Posterior cingulate gyrus (tissue), 11 donors: ENCODE results near the gene ACP6.
"Not testable (repeated sequence)": the region's sequence is repeated elsewhere in the genome, so short reads cannot be mapped to it uniquely, and the experiment has no call there.

Experiments used
- DNase-seq, 10 donors: peaks; one replicate each; pipeline versions ENCODE4 v3.0.0 to v3.0.0-alpha.2; 2020 to 2021; ENCODE audit warnings: mixed read lengths in 3 of 10
- intact Hi-C: fragments of 100-400 bp; cut with DNase I; formaldehyde crosslinking; loops from one replicate; pipeline ENCODE4 v1.15.1; 2023

The ACP6 gene

DNA sequence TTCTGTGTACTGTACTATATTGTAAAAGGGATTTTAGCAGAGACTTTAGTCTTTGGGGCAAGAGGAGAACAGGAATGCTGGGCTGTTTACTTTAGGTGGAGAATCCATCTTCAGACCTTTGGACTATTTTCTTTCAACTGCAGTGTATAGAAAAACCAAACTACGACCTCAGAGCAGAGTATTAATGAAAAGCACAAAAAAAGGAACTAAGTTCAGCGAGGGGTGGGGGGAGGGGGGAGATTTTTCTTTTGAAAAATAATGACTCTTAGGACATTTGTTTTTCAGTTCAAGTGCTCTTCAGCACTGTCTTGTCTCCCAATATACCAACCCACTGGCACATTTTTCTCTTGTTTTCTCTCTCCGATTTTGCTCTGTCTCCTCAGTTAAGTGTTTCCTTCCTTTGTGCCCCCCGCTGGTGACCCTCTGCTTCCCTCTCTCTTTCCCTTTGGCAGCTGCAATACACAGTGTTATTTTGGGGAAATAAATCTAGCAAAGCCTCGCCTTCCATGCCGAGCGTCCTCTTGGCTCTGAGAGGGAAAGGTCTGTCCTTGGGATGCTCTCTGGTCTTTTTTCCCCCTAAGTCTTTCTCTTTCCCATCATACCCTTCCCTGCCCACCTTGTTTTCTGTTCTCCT, 44.8 kb downstream of the ACP6 start:
- intact Hi-C loops, result loop anchor here (5.0 kb wide), 1 partner anchor 128 kb away; no protein-coding TSS in a partner anchor
- no peak for DNase-seq

DNA sequence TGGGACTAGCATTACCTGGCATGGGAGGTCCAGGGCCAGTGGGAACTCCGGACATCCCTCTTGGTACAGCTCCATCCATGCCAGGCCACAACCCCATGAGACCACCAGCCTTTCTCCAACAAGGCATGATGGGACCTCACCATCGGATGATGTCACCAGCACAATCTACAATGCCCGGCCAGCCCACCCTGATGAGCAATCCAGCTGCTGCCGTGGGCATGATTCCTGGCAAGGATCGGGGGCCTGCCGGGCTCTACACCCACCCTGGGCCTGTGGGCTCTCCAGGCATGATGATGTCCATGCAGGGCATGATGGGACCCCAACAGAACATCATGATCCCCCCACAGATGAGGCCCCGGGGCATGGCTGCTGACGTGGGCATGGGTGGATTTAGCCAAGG, 45.8 kb downstream of the ACP6 start:
- intact Hi-C loops, result no loop called here
- no peak for DNase-seq

DNA sequence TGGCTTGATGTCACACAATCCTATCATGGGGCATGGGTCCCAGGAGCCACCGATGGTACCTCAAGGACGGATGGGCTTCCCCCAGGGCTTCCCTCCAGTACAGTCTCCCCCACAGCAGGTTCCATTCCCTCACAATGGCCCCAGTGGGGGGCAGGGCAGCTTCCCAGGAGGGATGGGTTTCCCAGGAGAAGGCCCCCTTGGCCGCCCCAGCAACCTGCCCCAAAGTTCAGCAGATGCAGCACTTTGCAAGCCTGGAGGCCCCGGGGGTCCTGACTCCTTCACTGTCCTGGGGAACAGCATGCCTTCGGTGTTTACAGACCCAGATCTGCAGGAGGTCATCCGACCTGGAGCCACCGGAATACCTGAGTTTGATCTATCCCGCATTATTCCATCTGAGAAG, 46.3 kb downstream of the ACP6 start:
- intact Hi-C loops, result no loop called here

DNA sequence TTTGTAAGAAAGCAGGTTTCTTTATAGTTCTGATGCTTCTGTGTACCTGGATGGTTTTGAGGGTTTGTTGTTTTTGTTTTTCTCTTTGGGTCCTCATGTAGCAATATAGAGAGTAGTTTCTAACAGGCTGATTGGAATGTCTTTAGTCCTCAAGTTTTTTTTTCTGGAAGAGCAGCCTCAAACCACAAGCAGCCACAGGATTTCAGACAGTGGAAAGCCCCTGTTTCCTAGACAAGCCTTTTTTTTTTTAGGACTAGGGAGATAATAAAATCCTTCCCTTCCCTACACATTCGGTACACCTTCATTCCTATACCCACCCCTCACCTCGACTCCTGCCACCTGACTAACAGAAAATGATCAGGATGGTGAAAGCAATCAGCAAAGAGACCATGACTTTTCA, 47.6 kb downstream of the ACP6 start:
- DNase-seq, result no peak
- intact Hi-C loops, result no loop called here

More for the DNA sequence above, 46.3 kb downstream of the ACP6 start:
- DNase-seq, result no peak

DNA sequence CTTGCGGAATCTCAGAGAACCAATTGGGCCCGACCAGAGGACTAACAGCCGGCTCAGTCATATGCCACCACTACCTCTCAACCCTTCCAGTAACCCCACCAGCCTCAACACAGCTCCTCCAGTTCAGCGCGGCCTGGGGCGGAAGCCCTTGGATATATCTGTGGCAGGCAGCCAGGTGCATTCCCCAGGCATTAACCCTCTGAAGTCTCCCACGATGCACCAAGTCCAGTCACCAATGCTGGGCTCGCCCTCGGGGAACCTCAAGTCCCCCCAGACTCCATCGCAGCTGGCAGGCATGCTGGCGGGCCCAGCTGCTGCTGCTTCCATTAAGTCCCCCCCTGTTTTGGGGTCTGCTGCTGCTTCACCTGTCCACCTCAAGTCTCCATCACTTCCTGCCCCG, 49.8 kb downstream of the ACP6 start:
- intact Hi-C loops, result no loop called here
- no peak for DNase-seq

DNA sequence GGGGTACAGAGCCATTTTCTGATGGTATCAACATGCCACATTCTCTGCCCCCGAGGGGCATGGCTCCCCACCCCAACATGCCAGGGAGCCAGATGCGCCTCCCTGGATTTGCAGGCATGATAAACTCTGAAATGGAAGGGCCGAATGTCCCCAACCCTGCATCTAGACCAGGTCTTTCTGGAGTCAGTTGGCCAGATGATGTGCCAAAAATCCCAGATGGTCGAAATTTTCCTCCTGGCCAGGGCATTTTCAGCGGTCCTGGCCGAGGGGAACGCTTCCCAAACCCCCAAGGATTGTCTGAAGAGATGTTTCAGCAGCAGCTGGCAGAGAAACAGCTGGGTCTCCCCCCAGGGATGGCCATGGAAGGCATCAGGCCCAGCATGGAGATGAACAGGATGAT, 50.6 kb downstream of the ACP6 start:
- intact Hi-C loops, result no loop called here
- no peak for DNase-seq

DNA sequence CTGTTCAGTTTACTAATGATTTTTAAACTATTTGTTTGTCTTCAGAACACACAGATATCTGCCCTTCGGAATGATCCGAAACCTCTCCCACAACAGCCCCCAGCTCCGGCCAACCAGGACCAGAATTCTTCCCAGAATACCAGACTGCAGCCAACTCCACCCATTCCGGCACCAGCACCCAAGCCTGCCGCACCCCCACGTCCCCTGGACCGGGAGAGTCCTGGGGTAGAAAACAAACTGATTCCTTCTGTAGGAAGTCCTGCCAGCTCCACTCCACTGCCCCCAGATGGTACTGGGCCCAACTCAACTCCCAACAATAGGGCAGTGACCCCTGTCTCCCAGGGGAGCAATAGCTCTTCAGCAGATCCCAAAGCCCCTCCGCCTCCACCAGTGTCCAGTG, 51.6 kb downstream of the ACP6 start:
- intact Hi-C loops, result no loop called here

DNA sequence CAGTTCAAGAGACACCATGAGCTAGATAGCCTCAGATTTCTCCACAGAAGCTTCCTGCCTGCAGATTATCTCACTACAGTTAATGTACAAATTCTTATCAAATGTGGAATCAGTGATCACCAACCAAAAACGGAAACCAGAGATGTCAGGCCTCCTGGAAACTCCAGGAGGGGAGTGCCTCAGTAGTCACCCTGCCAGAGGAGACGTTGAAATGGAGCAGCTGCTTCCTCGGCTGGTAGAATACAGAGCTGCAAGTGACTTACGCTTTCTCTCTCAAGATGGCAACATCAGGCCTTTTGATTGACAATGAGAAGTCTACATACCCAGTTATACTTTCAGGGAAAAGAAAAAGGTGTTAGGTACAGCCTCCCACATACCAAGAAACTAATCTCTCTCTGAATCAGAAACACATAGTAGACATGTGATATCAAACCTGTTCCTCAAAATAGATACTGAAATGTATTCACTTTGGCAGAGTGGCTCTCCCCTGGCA, 52.2 kb downstream of the ACP6 start:
- intact Hi-C loops, result no loop called here
- DNase-seq, result no peak

More for the DNA sequence above, 51.6 kb downstream of the ACP6 start:
- no peak for DNase-seq

DNA sequence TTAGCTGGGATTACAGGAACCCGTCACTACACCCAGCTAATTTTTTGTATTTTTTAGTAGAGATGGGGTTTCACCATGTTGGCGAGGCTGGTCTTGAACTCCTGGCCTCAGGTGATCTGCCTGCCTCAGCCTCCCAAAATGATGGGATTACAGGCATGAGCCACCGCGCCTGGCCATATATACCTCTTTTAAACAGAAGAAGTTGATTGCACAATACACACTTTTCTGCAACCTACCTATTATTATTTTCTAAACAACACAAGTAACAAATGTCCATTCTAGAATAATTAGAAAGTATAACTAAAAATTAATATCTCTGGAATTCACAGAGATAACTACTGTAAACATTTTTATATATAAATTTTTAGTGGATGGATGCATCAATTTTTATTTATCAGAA, 55.4 kb downstream of the ACP6 start:
- intact Hi-C loops, DNase-seq: not testable (repeated sequence)

DNA sequence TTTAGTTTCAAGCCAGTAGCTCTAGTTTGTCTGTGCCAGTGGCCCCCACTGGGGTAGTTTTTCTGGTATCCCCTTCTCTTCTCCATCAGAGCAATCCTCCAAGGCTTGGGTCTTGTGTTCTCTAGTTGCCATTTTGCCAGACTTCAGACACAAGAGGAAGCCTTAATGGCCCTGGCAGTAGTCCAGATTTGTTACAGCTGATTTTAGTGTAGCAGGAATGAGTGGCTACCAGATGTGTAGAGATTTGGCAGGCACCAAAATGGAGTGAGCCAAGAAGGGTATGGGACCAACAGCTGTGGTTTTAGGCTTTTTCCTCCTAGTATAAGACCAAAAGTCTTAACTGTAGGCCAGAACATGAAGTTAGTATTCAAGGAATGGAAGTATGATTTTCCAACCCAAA, 56.8 kb downstream of the ACP6 start:
- intact Hi-C loops, result no loop called here
- no peak for DNase-seq

DNA sequence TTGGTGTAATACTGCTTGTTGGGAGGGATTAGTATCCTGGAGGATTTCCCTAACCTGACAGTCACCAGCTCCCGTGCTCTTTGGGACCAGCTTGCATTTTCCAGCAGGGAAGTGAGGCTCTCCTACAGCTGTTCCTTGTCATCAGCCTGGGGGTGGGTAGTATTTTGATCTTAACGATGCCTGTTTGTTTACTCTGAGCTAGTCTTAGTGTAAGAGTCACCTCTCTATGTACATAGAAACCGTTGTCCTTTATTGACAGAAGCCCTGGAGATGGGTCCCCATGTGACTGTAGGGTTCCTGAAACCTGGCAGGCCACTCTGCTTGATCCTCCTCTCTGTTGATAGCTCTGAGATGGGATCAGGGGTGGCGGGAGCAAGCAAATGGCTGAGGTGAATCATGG, 58.0 kb downstream of the ACP6 start:
- intact Hi-C loops, result no loop called here
- DNase-seq, result no peak

DNA sequence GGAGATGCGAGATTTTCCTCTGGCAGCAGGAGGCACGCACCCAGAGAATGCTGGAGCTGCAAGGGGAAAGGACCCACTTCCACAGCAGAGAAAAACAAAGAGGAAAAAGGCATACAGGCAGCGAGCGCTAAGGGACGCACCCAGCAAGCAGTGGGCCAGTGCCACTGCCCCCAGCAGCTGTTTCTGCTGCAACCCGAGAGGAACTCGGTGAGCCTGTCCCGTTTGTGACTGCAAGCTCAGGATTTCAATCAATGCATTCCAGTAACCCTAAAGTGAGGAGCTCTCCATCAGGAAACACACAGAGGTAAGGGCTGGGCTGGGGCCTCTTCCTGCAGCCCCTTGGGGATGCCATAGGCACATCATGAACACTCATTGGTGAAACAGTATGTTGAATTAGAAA, 58.7 kb downstream of the ACP6 start:
- DNase-seq, result no peak
- intact Hi-C loops, result no loop called here

DNA sequence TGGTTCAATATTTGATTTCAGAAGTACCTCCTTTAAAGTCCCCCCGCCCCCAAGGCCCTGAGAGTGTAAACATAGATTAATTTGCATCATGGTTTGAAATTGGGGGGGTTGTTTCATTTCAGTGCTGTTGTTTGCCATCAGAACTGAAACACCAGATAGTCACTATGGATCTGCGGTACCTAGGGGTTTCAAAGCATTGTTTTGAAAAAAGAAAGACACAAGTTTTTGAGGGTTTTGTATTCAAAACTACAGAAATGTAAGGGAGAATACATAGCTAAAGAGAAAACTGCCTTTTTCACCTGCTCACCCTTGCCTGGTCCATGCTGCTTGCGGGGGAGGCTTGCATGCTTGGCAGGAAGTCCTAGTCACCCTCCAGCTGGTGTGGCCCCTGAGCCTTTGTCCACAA, 59.3 kb downstream of the ACP6 start:
- intact Hi-C loops, result no loop called here

DNA sequence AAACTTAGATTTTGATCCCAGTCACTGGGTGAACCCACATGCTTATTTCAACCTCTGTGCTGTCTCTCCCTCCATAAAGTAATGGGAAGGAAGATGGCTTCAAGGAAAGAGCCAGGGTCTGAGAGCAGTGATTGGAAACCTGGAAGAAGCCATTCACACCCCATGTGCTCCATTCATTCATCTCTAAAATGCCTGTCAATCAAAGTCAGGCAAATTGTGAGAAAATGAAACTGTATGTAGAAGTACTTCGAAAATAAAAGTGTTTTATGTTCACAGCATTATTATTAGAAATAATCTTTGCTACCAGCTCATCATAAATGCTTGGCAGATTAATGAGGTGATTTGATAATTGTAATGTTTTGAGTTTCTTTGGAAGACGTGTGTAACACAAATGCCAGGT, 61.0 kb downstream of the ACP6 start:
- DNase-seq, result no peak
- intact Hi-C loops, result loop anchor here (10.0 kb wide), 1 partner anchor 345 kb away; no protein-coding TSS in a partner anchor

More for the DNA sequence above, 59.3 kb downstream of the ACP6 start:
- DNase-seq, result no peak

DNA sequence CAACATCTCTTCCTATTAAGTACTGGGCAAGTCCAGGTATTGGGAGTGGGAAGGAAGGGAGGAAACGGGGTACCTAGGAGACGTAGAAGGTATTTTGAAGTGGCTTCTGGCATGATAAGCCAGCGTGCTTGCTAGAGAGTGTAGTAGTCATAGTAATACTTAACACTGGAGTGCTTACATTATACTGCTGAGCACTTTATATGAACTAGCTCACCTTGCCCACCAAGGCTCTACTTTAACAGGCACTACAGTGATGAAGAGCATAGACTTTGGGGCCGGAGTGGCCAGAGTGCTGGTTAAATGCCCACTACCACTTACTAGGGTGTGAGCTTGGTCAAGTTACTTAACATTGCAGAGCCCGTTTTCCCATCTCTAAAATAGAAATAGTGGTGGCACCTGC, 61.7 kb downstream of the ACP6 start:
- intact Hi-C loops, result loop anchor here (10.0 kb wide), 1 partner anchor 344 kb away; no protein-coding TSS in a partner anchor
- no peak for DNase-seq

DNA sequence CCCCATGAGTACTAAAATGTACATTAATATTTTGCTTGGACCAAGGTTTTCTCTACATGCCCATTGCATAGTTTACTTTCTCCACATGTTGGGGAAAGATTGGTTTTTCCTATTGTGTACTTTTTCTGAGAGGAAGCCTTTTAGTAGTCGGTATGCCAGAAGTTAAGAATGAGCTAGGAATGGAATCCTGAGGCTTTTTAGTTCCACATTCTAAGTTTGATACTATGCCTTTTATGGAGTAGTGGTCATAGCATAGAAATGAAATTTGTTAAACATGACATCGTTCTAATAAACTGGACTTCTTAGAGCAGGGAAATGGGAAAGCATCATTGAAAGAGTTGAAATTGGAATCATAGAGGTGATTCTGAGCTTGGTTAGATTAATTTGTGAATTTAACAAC, 64.7 kb downstream of the ACP6 start:
- no peak for DNase-seq

DNA sequence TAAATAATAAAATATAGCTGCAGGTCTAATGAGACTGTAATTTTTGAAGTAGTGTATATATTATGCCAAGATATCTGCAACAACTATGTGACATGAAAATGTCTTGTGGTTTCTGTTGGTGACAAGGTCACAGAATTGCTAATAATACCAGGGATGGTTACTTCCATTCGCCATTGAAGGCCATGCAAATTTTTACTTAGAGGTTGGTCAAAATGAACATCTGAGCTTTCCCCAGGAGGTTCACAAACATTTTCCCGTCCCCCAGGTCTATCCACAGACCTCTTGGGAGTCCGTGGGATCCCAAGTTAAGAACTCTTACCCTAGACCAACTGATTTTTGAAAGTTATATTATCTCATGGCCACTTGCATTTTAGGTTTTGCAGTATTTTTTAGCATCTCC, 66.3 kb downstream of the ACP6 start:
- intact Hi-C loops, result loop anchor here (10.0 kb wide), 1 partner anchor 339 kb away; no protein-coding TSS in a partner anchor

More for the DNA sequence above, 64.7 kb downstream of the ACP6 start:
- intact Hi-C loops, result loop anchor here (10.0 kb wide), 1 partner anchor 341 kb away; no protein-coding TSS in a partner anchor

DNA sequence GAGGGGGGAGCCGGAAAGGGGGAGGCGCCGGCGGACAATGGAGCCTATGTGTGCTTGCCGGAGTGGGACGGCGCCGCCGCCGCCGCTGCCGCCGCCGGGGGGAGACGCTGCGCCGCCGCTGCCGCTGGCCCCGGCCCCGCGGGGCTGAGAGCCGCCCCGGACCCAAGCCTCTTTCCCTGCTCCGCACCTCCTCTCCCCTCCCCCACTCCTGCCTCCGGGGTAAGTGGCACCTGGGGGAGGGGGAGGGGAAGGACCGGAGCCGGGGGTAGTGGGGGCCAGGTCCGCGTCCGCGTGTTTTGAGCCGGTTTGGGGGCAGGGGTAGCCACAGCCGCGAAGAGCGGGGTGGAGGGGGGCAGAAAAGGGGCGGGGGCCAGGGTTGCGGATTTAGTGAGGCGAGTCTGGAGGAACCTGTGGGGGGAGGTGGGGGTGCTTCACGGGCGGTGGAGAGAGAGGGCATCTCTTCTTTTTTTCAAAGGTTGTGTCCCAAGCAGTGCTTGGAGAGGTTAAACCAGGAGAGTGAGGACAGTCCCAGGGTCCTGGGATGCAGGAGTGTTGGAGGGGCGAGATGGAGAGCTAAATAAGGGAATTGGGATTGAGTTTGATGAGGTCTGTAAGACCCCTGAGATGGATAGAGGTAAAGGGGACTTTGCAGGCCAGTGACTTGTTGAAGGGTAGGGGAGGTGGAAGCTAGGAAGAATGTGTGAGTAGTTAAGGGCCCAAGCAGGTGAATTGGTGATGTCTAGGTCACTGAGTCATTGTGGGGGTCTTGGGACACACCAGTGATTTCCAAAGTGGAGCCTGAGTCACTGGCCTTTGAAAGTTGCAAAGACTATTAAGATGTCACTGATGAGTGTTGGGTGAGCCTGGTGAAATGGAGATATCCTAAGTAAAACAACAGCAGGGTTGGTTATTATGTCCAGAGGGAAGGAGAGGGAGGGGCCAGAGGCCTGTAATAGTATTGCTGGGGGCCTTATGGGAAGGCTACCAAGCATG, 69.9 kb downstream of the ACP6 start:
- intact Hi-C loops, result loop anchor here (1.0 to 10.0 kb wide), 2 partner anchors 59 to 336 kb away; partner anchors contain the start of gene BCL9

More for the DNA sequence above, 66.3 kb downstream of the ACP6 start:
- DNase-seq, result no peak

DNA sequence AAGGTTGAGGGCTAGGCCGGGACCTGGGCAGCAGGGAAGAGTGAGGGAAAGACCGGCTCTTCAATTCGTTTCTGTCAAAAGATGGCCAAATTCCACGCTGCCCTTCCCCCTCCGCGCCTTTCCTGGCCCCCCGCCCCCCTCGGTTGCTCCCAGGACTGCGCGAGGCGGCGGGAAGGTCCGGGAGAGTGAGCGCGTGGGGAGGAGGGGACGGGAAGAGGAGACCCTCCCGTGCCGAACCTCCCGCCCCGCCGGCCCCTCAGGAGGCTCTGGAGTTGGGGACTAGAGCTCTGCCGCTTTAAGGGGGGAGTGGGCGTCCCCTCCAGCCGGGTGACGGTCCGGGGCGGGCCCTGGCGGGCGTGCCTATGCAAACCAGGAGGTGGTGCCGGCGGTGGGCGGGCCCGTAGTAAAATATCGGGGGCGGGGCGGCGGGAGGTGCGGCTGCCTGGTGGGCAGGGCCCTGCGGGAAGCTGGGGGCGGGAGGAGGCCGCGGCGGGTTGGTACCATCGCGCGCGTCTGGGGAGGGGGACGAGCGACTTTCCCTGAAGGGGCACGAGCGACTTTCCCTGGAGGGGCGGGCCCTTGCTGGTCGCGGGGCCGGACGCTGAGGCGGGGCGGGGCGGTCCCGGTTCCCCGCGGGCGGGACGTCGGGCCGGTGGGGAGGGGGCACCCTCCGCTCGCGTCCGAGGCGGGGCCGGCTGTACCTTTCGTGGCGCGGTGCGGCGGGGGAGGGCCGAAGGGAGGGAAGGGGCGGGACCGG, 70.8 kb downstream of the ACP6 start:
- intact Hi-C loops, result loop anchor here (1.0 to 10.0 kb wide), 2 partner anchors 58 to 335 kb away; partner anchors contain the start of gene BCL9
- DNase-seq, result peak; percentile 93 to 100 (median 97)

More for the DNA sequence above, 69.9 kb downstream of the ACP6 start:
- no peak for DNase-seq
